ENCODE results near the gene MAP2K5.

Gene MAP2K5

DNA sequence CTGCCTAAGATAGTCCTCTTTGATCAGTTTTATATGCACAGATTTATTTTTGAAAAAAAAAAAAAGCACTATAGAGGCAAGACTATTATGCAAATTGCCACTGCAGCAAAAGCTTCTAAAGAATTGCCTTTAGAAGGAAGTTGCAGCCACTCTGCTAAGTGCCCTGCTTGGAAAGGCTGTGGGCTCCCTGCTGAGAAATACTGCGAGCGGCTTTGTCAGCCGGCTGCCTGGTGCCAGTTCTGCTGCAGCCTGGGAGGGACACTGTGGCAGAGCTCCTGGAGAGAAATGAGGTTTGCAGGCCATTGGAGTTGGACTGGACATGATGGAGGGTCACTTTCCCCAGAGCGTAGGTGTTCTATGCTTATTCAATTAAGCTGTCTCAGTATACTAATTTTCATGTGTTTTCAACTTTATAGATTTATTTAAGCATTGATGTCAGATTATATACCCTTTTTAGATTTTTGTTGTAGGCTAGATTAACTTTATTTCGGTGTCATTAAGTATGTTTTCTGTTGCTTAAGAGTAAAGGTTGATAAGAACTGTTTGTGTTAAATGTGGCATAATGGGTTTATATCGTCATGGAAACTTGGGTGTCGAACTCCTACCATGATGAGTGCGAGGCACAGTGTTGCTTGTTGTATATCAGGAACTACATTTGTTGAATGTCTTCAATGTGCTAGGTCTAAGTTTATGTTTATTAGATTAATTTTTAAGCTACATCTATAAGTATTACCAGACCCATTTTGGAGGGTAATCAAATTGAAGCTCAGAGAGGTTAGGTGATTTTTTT is 6.6 kb downstream of the MAP2K5 start:
- peaks cover 4% of the 10 kb centered on the region; the same call in 1 of the 2 replicates for H3K36me3 ChIP-seq
- no peaks in the 10 kb centered on the region for H3K9me3 ChIP-seq (ENCODE audit: severe bottlenecking)
- no peak overlapping the region for H3K27ac ChIP-seq
- H3K27me3 ChIP-seq (ENCODE audit: insufficient read depth, low read depth, severe bottlenecking), result no peaks in the 10 kb centered on the region
- no peak overlapping the region for H3K4me3 ChIP-seq (ENCODE audit: low read depth, low read length)
- TF ChIP-seq CTCF (IDR thresholded peaks at IDR 0.05; ENCODE audit: low read depth, low read length), result no peak
- peak; percentile 67 for DNase-seq

DNA sequence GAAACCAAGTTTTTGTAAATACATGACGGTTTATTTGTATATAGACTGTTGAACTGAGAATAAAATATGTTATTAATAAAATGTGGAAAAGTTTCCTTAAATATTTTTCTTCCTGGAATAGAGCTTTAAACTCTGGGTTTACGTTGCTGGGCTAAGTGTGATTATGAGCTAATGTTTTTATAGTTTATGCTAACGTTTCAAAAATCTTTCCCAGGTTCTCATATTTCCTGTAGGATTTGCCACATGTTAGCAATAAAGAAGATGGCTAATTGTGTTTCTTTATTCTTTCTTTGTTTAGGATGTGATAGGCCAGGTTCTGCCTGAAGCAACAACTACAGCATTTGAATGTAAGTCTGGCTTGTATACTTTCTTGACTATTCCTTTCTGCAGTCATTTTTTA is 7.2 kb downstream of the MAP2K5 start:
- Histone ChIP-seq H3K9me3 (ENCODE audit: severe bottlenecking) (no peaks in the 10 kb centered on the region), H3K27ac (no peak overlapping the region), H3K4me3 (ENCODE audit: low read depth, low read length) (no peak overlapping the region), H3K27me3 (ENCODE audit: insufficient read depth, low read depth, severe bottlenecking) (no peaks in the 10 kb centered on the region), H3K36me3 (peaks cover 4% of the 10 kb centered on the region; the same call in 1 of the 2 replicates)
- no peak for TF ChIP-seq CTCF (IDR thresholded peaks at IDR 0.05; ENCODE audit: low read depth, low read length)
- no peak for DNase-seq

GRCh38 chr15:67550522-67550921 is 8.0 kb downstream of the MAP2K5 start:
- no peaks in the 10 kb centered on the region for H3K27me3 ChIP-seq (ENCODE audit: insufficient read depth, low read depth, severe bottlenecking)
- DNase-seq, result no peak
- H3K9me3 ChIP-seq (ENCODE audit: severe bottlenecking), result no peaks in the 10 kb centered on the region
- H3K36me3 ChIP-seq, result peaks cover 4% of the 10 kb centered on the region; the same call in 1 of the 2 replicates
- no peak overlapping the region for H3K4me3 ChIP-seq (ENCODE audit: low read depth, low read length)
- H3K27ac ChIP-seq, result no peak overlapping the region
- no peak for TF ChIP-seq CTCF (IDR thresholded peaks at IDR 0.05; ENCODE audit: low read depth, low read length)

DNA sequence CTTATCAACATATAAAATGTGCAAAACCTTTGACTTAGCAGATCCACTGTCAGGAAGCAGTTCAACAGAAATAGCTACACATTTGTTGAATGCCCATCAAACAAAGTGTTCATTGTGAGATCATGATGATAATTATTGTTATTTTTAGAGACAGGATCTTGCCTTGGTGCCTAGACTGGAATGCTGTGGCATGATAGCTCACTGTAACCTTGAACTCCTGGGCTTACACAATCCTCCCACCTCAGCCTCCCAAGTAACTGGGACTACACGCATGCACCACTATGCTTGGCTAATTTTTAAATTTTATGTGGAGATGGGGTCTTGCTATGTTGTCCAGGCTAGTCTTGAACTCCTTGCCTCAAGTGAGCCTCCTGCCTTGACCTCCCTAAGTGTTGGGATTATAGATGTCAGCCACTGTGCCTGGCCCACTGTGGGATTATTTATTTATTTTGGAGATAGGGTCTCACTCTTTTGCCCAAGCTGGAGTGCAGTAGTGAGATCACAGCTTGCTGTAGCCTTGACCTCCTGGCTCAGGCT is 8.8 kb downstream of the MAP2K5 start:
- H3K27ac ChIP-seq, result no peak overlapping the region
- peaks cover 4% of the 10 kb centered on the region; the same call in 1 of the 2 replicates for H3K36me3 ChIP-seq
- no peak overlapping the region for H3K4me3 ChIP-seq (ENCODE audit: low read depth, low read length)
- H3K27me3 ChIP-seq (ENCODE audit: insufficient read depth, low read depth, severe bottlenecking), result no peaks in the 10 kb centered on the region
- H3K9me3 ChIP-seq (ENCODE audit: severe bottlenecking), result no peaks in the 10 kb centered on the region
- no peak for TF ChIP-seq CTCF (IDR thresholded peaks at IDR 0.05; ENCODE audit: low read depth, low read length)
- DNase-seq, result no peak

- Histone ChIP-seq H3K9me3 (ENCODE audit: severe bottlenecking) (peaks cover 4% of the 10 kb centered on the region), H3K27ac (no peak overlapping the region), H3K36me3 (peaks cover 4% of the 10 kb centered on the region; the same call in 1 of the 2 replicates), H3K27me3 (ENCODE audit: insufficient read depth, low read depth, severe bottlenecking) (no peaks in the 10 kb centered on the region), H3K4me3 (ENCODE audit: low read depth, low read length) (no peak overlapping the region)
- no peak for DNase-seq
- TF ChIP-seq CTCF (IDR thresholded peaks at IDR 0.05; ENCODE audit: low read depth, low read length), result no peak
Observed at GRCh38 chr15:67554580-67554979, 12.1 kb downstream of the MAP2K5 start.
